WERI-Rb-1 (cell line): ENCODE results near the gene BMS1.

Experiments used
- DNase-seq: peaks from one replicate; pipeline ENCODE4 v3.0.0-alpha.2; 2020
- H3K27ac ChIP-seq: fragments of 250-450 bp; sonication (Bioruptor Pico); 2 replicates; pipeline ENCODE4 v1.5.1; 2020; ENCODE audit warnings: mild to moderate bottlenecking, moderate library complexity
- H3K27me3 ChIP-seq: fragments of 250-450 bp; sonication (Bioruptor Pico); 2 replicates; pipeline ENCODE4 v1.5.1; 2021; ENCODE audit warnings: mild to moderate bottlenecking, low read depth, moderate library complexity; ENCODE audit not compliant: insufficient read depth, severe bottlenecking
- H3K36me3 ChIP-seq: fragments of 250-450 bp; sonication (Bioruptor Pico); 2 replicates; pipeline ENCODE4 v1.5.1; 2020; ENCODE audit warnings: mild to moderate bottlenecking, moderate library complexity
- H3K4me3 ChIP-seq: 2 replicates; pipeline ENCODE4 v1.5.1; 2011; ENCODE audit warnings: low read depth, mild to moderate bottlenecking, control low read depth, low read length
- H3K9me3 ChIP-seq: fragments of 250-450 bp; sonication (Bioruptor Pico); 2 replicates; pipeline ENCODE4 v1.5.1; 2021; ENCODE audit warnings: mild to moderate bottlenecking, moderate library complexity; ENCODE audit not compliant: severe bottlenecking
- TF ChIP-seq, protein P1 (sequence below): IDR thresholded peaks from 2 replicates; pipeline ENCODE4 v1.5.1; 2011; ENCODE audit warnings: low read depth, mild to moderate bottlenecking, control low read depth, inconsistent platforms, low read length

Gene BMS1

DNA sequence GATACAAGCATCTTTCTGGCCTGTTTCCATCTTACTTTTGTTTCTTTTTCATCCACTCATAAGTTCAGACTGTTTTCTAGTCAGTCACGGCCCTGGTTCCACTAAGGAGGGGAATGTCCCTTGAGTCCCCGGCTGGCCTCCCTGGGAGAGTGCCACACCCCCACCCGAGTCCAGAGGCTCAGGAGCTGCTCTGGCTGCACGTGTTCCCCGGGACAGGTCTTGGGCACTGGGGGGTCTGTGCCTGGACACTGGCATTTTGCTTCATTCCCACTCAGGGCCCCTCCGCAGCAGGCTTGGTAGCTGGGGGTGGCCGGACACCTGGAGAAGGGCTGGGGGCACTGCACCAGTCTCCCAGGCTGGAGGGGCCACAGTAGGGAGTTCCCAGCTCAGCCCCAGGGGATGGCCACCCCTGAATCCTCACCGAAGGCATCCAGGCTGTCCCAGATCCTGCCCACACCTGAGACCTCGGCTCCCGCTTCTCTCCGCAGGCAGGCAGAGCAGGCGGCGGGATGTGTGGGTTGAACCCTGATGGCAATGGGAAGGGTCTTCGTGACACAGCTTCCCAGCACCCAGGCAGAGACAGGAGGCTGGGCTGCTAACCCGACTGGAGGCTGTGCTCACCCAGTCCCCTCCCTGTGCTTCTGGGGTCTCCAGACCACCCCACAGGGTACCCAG, 92.3 kb downstream of the BMS1 start:
- Histone ChIP-seq H3K36me3 (no peaks in the 10 kb centered on the region), H3K4me3 (no peak overlapping the region), H3K27ac (no peak overlapping the region), H3K9me3 (no peaks in the 10 kb centered on the region), H3K27me3 (peaks cover 70% of the 10 kb centered on the region)
- DNase-seq: no peak
- TF ChIP-seq, protein P1, sequence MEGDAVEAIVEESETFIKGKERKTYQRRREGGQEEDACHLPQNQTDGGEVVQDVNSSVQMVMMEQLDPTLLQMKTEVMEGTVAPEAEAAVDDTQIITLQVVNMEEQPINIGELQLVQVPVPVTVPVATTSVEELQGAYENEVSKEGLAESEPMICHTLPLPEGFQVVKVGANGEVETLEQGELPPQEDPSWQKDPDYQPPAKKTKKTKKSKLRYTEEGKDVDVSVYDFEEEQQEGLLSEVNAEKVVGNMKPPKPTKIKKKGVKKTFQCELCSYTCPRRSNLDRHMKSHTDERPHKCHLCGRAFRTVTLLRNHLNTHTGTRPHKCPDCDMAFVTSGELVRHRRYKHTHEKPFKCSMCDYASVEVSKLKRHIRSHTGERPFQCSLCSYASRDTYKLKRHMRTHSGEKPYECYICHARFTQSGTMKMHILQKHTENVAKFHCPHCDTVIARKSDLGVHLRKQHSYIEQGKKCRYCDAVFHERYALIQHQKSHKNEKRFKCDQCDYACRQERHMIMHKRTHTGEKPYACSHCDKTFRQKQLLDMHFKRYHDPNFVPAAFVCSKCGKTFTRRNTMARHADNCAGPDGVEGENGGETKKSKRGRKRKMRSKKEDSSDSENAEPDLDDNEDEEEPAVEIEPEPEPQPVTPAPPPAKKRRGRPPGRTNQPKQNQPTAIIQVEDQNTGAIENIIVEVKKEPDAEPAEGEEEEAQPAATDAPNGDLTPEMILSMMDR: no peak

DNA sequence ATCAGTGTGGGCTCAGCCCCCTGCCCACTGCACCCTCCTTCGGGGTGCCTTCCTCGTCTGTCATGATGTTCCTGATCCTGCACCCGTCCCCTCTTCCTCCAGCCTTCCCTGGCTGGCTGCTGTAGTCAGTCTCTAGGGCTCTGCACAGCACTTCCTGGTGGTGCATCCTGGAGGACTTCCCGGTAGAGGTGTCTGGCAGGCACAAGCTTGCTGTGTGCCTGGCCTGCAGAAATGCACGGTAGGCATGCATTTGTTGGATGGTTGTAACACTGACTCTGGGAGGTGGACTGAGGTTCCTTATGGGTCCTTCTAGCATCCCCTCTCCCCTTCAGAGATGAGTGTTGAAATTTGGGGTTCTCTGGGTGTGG, 92.8 kb downstream of the BMS1 start:
- DNase-seq: no peak
- H3K27ac ChIP-seq: no peak overlapping the region
- H3K9me3 ChIP-seq: no peaks in the 10 kb centered on the region
- TF ChIP-seq, protein P1: no peak
- no peak overlapping the region for H3K4me3 ChIP-seq
- no peaks in the 10 kb centered on the region for H3K36me3 ChIP-seq
- peaks cover 75% of the 10 kb centered on the region for H3K27me3 ChIP-seq

DNA sequence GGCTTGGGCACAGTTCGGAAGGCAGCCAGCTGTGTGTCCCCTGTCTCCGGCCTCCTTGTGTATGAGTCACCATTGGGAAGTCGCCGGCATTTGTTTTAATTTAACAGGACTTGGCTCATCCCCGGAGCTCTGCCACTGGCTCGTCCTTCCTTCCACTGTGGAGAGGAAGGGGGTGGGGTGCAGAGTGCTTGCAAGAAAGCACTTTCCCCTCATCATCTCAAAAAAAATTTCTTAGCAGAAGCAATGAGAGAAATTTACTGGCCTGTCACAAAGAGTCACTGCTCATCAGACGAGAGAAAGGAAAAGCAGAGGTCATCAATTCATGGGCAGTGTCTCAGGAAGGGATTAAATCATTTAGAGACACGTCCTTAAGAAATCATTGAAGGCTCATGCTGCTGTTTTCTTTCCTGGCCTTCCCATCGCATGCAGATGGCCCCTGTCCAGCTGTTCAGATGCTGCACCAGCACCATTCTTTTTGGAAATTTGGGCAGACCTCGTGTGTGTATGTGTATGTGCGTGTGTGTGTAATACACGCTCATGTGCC, 93.3 kb downstream of the BMS1 start:
- Histone ChIP-seq H3K27ac (no peak overlapping the region), H3K9me3 (no peaks in the 10 kb centered on the region), H3K36me3 (no peaks in the 10 kb centered on the region), H3K4me3 (no peak overlapping the region), H3K27me3 (peaks cover 78% of the 10 kb centered on the region)
- TF ChIP-seq, protein P1: no peak
- no peak for DNase-seq

DNA sequence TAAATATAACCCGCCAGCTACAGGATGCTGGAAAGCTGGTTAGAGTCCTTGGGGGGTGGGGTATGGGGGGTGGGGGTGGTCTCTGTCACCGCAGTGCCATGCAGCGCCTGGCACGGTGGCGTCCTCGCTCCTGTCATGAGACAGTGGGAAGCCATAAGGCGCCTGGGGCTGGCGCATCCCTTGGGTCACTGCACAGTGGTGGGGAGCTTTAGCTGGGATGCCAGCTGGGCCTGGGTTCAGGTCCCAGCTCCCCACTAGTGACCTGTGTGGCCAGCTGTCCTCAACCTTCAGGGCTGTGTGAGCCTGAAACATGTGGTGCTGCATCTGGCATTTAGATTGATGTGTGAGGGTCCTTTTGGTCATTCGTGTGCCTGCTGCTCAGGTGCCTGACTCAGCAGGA, 93.9 kb downstream of the BMS1 start:
- Histone ChIP-seq H3K36me3 (no peaks in the 10 kb centered on the region), H3K27ac (no peak overlapping the region)
- TF ChIP-seq, protein P1: no peak

DNA sequence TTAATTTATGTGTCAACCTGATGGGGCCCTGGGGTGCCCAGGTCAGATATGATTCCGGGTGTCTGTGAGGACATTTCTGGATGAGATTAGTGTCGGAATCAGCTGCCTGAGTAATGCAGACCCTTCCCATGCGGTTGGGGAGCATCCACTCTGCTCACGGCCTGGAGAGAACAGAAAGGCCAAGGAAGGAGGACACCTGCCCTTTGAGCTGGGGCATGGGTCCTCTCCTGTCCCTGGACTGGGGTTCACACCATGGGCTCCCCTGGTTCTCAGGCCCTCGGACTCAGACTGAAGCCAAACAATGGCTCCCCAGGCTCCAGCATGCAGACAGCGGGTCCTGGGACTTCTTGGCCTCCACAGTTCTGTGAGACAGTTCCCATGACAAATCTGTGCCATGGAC, 94.3 kb downstream of the BMS1 start:
- Histone ChIP-seq H3K36me3 (no peaks in the 10 kb centered on the region), H3K4me3 (no peak overlapping the region), H3K9me3 (no peaks in the 10 kb centered on the region), H3K27me3 (peaks cover 79% of the 10 kb centered on the region), H3K27ac (no peak overlapping the region)
- no peak for DNase-seq
- TF ChIP-seq, protein P1: no peak

More for the DNA sequence above, 93.9 kb downstream of the BMS1 start:
- no peak for DNase-seq
- no peaks in the 10 kb centered on the region for H3K9me3 ChIP-seq
- no peak overlapping the region for H3K4me3 ChIP-seq
- peaks cover 83% of the 10 kb centered on the region for H3K27me3 ChIP-seq
